GM19238 (cell line): ENCODE data around the gene PTPRN2.

ENCODE experiments used
- DNase-seq: peaks from one replicate; pipeline ENCODE4 v3.0.0; 2011; ENCODE audit warnings: low spot score; ENCODE audit not compliant: insufficient read length

PTPRN2 gene

DNA sequence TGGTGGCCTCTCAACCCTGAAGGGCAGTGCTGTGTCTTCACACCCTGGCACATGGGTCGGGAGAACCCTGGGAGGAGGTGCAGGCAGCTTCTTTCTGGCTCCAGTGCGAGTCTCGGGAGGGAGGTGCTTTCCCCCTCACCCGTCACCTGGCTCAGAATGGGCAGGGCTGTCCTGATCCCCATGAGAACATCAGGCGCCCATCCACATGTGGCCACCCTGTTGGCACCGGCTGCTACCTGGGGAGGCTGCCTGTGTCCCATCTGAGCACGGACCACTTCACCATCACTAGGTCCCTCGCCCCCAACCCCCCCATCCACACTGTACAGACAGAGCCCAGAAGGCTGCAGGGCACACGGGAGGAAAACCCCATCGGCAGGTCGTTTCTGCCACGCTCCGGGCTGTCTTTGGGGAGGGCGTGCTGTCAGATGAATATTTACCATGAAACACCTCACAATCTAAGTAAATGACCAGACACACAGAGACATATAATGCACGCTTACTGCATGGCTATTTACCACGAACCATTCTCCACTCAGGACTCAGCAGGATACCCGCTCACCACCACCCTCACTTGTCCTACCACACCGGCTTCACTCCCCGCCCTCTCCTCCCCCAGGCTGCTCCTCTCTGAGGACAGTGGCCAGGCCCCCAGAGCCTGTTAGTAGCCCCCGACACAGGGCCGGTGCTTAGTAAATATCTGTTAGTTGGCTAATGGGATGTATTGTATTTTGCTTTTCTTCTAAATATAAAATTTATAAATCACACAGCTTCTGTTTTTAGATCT is 968.6 kb downstream of the PTPRN2 start:
- DNase-seq, result no peak

DNA sequence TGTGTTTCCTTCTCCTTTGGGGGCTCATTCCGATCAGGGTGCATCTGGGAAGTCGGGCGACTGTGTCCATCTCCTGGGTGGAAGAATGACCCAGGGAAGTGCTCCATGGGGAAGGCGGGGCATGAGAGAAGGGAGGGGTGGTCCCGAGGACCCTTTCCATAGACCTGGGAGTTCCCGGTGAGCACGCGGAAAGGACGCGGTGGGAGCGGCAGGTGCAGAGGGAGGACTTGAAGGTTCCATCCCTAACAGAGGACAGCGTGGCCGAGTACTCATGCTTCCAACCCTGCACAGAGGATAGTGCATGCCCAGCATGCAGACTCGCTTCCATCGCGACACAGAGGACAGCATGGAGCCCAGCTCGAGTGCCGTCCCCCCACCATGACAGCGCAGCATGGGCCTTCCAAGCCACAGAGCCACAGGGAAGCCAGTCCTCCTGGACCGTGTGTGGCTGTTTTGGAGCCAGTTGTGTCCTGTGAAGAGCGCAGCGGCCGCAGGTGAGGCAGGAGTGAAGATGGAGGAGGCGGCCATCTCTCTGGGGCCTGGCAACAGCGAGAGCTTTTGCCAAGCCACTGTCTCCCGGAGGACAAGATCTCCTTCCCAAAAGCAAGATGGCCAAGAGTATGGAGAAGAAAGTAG is 969.4 kb downstream of the PTPRN2 start:
- no peak for DNase-seq

DNA sequence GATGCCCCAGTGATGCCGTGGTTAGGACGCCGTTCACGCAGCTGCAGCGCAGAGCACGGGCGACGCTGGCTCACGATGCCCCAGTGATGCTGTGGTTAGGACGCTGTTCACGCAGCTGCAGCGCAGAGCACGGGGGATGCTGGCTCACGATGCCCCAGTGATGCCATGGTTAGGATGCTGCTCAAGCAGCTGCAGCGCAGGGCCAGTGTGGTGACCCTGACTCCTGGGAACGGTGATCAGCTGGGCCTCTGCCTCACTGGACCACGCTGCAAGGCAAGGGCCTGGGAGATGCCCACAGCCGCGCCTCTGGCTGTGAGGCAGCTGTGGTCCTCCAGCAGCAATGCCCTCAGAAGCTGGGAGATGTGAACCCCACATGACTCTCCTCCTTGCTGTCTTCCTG is 970.2 kb downstream of the PTPRN2 start:
- DNase-seq, result no peak

DNA sequence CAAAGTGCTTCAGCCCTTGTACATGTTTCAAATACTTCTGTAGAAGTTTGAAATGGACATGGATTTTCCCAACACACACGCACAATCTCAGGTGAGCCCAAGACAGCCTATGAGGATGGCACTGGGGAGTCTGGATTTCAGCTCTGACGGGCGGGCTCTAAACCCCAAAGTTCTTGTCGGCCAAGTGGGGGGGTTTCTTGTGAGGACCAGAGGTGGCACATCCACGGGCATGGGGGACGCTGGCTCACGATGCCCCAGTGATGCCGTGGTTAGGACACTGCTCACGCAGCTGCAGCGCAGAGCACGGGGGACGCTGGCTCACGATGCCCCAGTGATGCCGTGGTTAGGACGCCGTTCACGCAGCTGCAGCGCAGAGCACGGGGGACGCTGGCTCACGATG is 970.7 kb downstream of the PTPRN2 start:
- no peak for DNase-seq

DNA sequence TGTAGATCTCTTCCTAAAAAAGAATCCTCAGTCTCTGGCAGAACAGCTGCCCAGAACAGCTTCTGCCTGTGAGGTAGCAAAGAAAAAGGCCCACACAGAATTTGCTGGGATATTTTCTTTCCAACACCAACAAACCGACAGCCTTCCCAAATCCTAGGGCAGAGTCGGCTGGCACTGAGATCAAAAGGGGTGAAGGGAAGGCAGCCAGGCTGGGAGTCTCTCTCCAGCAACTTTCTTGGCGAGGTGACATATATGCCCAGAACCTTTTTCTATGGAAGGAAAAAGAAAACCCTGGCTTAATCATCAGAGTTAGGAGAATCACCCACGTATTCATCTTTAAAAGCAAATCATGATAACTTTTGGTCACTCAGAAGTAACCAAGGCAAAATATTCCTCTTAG is 971.2 kb downstream of the PTPRN2 start:
- DNase-seq, result no peak

DNA sequence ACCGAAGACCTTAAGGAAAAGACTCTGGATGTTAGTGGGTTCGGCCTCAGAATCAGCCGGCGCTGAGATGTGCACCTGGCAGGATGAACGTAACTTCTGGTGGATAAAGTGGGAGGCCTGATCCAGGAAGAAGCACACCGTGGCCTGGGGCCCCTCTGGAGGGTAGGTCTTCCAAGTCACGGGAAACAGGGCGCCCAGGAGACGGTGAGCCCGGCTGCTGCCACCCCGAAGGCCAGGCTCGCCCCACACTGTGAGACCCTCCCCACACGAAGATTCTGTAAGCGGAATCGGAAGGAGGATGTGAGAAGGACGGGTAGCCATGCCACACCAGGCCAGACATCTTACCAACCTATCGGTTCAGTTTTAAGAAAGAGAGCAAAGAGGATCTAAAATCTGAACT is 971.8 kb downstream of the PTPRN2 start:
- no peak for DNase-seq

DNA sequence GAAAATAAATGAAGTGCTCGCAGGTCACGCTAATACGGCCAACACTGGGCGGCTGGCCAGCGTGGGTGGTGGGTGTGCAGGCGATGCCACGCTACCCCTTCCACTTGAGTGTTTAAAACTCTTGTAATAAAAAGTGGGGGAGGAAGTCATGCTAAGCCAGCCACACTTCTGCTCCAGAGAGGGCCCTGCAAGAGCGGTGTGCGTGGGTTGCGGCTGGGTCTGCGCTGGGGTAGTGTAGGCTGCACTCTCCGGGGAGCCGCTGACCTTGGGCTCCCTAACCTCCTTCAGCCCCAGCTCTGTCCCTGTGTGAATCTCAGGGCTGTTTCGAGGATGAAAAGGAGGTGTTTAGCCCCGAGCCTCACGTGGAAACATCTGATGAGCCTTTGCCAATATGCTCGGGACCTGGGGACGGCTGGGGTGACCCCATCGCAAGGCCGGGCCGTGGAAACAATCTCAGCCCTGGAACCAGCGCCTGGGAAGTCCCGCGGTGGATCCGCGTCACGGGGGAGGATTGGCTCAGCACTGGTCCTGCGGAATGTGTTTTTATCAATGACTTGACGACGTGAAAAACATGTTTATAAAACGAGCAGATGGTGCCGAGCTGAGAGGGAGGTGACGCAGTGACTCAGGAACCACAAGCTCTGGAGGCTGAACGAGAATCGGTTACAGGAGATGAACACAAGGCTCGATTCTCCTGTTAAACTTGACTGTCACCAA is 972.4 kb downstream of the PTPRN2 start:
- DNase-seq, result no peak

DNA sequence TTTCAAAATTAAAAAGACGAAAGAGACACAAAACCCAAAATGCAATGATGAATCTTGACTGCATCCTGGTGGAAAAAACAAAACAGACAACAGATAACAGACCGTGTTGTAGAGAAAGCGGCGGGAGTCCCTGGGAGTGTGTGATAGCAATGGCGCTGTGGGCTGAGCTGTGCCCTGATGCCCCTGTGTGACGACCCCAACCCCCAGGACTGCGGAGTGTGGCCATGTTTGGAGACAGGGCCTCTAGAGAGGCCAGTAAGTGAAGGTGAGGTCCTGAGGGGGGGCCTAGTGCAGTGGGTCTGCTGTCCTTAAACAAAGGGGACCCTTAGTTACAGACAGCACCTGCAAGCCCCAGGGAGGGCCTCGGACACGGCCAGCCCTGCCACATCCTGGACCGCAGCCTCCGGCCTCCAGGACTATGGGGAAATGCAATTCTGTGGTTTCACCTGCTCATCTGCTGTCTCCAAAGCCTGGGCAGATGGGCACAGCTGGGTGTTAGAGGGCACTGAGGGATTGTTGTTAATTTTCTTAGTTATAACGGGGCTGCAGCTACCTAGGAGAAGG is 973.1 kb downstream of the PTPRN2 start:
- no peak for DNase-seq

DNA sequence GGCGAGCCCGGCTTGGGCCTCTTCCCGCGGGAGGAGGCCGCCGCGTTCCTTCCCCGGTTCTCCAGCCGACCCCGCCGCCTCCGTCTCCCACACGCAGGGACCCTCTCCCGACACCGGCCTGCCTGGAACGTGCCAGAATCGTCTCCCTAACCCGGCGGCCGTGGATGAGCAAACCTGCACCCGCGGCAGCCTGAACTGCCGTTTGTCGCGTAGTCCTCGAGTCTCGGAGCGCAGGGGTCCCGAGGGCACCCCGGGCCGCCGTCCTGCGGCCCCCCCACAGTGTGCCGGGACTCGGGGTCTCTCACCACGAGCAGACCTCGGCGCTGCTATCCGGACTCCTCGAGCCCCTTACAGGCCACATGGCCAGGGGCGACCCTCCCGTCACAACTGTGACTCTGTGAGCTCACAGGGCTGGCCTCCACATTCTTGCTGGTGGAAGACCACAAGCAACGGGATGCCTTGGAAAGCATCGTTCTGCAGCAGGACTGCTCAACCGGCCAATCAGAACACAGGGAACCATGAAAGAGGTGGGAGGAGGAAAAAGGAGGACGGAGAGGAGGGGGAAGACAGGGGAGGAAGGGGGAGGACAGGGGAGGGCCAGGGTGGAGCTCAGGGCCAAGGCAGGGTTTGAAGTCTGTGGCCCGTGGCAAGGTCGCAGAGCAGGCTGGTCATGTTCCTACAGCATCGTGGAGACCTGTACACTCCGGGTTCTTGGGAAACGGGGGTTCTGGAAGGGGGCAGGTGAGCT is 973.9 kb downstream of the PTPRN2 start:
- no peak for DNase-seq

DNA sequence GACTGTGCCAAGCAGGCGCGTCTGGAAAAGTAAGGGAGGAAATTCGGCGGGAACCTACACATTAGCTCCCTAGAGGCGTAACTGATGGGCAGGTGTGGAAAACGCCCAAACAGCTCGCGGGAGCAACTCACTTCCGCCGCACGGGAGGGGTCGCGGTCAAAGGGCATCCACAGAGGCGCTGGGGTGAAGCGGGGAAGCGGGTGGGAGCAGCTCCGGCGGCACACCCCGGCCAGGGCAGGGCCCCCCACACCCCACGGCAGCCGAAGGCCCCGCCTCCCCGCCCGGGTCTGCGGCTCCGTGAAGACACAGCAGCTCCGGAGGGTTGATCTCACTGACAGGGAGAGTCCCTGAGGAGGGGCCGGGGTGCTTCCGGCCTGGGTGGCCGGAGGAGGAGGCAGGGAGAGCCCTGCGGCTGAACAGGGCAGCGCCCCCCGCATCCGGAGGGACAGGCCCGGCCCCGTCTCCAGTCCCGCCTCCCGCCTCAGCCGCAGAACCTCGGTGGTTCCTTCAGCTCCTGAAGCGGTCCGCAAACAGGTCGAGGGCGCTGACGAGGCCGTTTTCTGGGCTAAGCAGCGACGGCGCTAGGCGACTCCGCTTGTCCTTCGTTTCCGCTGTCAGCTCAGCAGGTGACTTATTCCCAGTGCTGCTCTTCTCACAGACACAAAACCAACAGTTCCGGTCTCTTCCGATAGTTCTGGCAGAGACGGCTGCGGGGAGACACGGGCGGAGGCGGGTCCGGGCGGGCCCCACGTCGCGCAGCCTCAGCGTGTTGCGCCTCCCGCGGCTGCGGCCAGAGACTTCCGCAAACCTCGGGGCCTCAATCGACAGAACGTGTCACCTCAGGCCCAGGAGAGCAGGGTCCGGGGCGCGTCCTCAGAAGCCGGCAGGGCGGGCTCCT is 974.7 kb downstream of the PTPRN2 start:
- peak; percentile 25 for DNase-seq

DNA sequence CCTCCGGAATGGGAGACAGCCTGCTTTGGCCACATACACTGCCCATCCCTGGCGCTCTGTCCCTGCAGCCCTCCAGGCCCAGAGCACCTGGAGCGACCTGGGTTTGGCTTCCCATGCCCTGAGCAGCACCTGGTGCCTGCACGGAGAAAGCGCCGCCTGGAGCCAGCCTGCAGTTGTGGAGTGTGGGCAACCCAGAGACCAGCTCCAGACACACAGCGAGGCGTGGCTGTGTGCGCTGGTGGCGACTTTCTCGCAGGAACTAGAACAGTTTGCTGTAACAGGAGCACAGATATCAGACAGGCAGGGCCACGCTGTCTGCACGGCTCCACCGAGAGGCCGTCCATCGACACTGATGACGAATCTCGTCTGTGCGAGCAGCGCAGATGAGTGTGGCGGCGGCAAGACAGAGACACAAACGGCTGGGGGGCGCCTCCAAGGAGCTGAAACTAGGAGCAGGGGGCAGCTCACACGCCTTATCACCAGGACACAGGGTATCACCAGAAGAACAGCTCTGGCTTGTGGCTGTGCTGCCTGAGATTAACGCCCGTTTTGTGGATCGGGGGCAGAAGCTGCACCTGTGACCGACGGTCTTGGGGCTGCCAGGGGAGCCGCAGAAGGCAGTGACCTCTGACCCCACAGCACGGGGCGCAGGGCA is 975.5 kb downstream of the PTPRN2 start:
- DNase-seq, result no peak

DNA sequence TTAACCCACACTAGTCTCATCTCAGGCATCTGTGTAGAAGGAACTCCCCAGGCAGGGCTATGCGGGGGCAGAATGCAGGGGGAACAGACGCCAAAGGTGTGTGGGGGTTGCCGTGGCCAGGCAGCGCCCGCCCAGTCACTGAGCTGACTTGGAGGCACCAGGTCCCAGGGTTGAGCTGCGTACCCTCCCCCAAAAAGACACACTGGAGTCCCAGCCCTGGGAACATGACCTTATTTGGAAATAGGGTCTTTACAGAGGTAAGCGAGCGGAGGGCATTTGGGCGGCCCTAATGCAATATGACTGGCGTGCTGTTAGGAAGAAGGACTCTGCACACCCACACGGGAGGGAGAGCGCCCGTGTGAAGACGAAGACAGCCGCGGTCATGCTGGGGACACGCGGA is 976.3 kb downstream of the PTPRN2 start:
- DNase-seq, result no peak

DNA sequence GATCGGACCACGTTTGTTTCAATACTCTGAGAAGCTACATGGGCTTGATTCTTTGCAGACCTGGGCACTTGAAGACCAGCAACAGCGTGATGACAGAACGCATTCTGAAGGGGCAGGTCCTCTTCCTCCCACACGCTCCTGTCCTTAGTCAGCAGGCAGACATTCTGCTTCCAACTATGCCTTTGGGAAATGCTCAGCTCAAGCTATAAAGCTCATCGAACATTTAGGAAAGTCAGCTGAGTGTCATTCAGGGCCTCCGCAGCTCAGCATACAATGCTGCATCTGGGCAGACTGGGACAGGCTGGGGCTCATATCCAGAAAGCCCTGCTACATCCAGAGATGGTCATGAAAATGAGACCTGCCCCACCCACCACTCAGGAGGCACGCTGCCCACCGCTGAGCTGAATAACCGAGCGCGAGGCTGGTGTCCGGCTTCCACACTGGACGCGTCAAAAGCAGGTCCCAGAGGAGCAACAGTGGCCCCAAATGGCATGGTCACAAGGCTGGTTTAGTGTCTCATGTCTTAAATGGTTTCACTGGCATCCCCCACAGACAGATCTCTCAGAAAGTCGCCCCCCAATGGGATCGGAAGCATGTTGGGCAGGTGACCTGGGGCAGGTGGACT is 976.8 kb downstream of the PTPRN2 start:
- DNase-seq, result no peak

DNA sequence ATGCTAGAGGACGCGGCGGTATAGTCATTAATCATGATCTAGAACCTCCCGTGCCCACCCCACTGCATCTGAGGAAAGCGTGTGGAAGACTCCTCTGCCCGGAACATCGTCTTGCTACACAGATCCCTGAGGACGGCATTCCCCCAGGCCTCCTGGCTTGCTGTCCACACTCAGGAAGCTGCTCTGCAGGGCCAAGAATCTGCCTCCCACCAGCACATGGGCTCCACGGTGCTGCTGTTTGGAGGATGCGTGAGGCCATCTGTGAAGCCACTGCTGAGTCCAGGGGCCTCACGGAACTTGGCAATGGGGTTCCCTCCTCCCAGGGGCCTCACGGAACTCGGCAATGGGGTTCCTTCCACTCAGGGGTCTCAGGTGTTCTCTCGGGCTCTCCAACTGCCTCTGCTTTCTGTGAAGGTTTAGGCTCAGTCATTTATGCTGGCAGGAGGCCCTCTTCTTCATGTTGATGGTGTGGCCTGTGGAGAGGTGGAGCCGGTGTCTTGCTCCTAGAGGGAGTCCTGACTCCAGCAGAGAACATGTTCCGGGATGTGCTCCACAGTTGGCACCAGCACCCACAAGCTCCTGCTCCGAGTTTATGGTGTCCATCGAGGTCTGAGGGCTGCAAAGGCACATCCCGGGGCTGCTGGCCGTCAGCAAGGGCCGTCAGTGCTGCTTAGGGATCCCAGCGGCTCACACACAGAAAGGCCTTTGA is 977.5 kb downstream of the PTPRN2 start:
- no peak for DNase-seq

DNA sequence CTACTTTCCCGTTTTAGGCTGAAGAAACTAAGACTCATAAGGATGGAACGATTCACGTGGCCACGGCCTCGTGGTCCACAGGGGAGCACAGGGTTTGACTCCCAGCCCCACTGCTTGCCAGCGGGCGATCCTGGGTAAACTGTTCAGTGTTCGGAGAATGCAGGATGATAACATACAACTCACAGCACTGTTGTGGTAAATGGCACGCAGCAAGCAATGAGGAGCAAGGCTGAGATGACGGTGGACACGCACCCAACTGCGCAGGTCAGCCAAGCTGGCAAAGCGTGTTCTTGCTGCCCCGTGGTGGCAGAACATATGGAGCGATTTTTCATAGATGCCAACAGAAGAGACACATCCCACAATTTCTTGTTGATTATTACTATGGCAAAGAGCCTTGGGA is 978.1 kb downstream of the PTPRN2 start:
- DNase-seq, result no peak

DNA sequence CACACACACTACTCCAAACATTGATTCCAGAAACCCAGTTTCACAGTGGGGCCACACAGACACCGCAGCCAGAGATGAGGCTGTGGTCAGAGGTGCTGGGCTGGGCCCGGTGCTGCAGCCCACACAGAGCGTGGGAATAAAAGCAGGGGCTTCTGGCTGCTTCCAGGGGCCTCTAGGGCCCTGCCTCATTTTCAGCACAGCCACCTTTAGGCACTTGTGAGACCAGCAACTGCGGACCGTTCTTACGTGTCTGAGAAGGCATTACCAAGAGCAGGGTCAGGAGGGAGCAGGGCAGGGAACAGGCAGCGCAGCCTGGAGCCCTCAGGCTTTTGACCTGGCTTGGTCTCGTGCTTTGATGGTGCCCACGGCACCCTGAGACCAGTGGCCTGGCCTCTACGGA is 980.4 kb downstream of the PTPRN2 start:
- DNase-seq, result no peak

DNA sequence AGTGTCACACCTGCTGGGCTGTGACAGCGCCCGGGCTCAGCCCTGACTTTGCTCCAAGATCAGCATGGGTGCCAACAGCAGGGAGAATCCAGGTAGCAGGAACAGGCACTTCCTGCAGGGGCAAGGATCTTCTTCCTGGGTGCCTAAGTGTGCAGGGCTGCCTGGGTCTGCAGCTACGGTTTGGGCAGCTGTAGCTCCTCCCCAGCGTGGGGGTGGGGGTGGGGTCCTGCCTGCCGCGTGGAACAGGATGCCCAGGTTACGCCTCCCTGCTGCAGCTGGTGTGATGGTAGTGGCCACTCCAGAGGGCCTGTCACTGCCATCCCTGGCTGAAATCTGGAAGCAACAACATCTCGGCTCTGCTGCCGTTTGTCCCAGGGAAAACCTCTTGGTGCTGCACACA is 981.5 kb downstream of the PTPRN2 start:
- no peak for DNase-seq

DNA sequence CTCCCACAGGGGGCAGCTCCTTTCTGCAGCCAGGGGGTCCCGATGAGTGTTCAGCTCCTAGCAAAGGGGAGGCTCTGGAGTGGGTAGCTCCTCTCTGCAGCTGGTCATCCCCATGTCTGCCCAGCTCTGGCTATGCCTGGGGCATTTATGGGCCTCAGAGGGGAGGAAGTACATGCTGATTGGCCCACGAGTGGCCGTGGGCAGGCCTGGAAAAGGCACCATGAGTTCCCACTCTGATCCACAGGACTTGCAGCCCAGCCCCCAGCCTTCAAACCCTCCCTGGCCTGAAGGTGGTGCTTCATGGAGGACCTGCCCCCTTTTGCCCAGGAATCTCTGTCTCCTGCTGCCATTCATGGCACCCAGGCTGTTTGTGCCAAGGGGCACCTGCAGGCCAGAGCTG is 982.0 kb downstream of the PTPRN2 start:
- no peak for DNase-seq
